CD14-positive monocyte (primary cell): Measurements from ENCODE around the gene PLXNC1. TPM values are rescaled to one million over a fixed set of nuclear protein-coding genes. Genes with fewer than 3 reads are reported as not detected.

ENCODE experiments used
- DNase-seq, 3 donors: peaks; one replicate each; pipeline ENCODE4 v3.0.0-alpha.2; 2011 to 2022
- H2AFZ ChIP-seq: 2 replicates; pipeline ENCODE4 v1.6.0; 2012; ENCODE audit warnings: mild to moderate bottlenecking, low read depth, low read length, inconsistent platforms; ENCODE audit not compliant: insufficient read depth, poor library complexity, severe bottlenecking
- H3K27ac ChIP-seq, 2 donors: 1 replicate in 1 of 2; 2 replicates in 1 of 2; pipeline ENCODE4 v1.5.1; 2012 to 2013; ENCODE audit warnings: low read length in 2 of 2, control low read depth in 1 of 2, inconsistent platforms in 1 of 2, low read depth in 1 of 2, mild to moderate bottlenecking in 1 of 2
- H3K27me3 ChIP-seq, 2 donors: one replicate each; pipeline versions ENCODE4 v1.6.0 to v1.6.1; 2011 to 2013; ENCODE audit warnings: low read length in 2 of 2; ENCODE audit not compliant: control insufficient read depth in 2 of 2, insufficient read depth in 2 of 2
- H3K36me3 ChIP-seq, 2 donors: replicated peaks in 1 of 2; 1 replicate in 1 of 2; 2 replicates in 1 of 2; pipeline versions ENCODE4 v1.5.1 to v1.6.1; 2012 to 2013; ENCODE audit warnings: low read length in 2 of 2, control low read depth in 1 of 2, inconsistent platforms in 1 of 2, mild to moderate bottlenecking in 1 of 2; ENCODE audit not compliant: insufficient read depth in 2 of 2, control insufficient read depth in 1 of 2
- H3K4me1 ChIP-seq, 2 donors: 1 replicate in 1 of 2; 2 replicates in 1 of 2; pipeline versions ENCODE4 v1.5.1 to v1.6.1; 2012 to 2013; ENCODE audit warnings: low read length in 2 of 2, control low read depth in 1 of 2, inconsistent platforms in 1 of 2, mild to moderate bottlenecking in 1 of 2, moderate library complexity in 1 of 2; ENCODE audit not compliant: insufficient read depth in 2 of 2, control insufficient read depth in 1 of 2
- H3K4me2 ChIP-seq: replicated peaks from 2 replicates; pipeline ENCODE3; 2012; ENCODE audit warnings: low read length, moderate library complexity, mild to moderate bottlenecking; ENCODE audit not compliant: poor library complexity, severe bottlenecking; ENCODE audit errors: extremely low read depth
- H3K4me3 ChIP-seq, 3 experiments: fragments of 200-600 bp in 1 of 3; sonication (generic) in 1 of 3; replicated peaks in 1 of 3; 1 replicate in 2 of 3; 2 replicates in 1 of 3; pipeline ENCODE4 v1.5.1; 2011 to 2013; ENCODE audit warnings: low read length in 3 of 3, mild to moderate bottlenecking in 3 of 3, control low read depth in 2 of 3, low read depth in 2 of 3, inconsistent platforms in 1 of 3, moderate library complexity in 1 of 3
- H3K79me2 ChIP-seq: 2 replicates; pipeline ENCODE4 v1.6.0; 2012; ENCODE audit warnings: mild to moderate bottlenecking, control low read depth, inconsistent platforms, low read length, moderate library complexity; ENCODE audit not compliant: insufficient read depth
- H3K9ac ChIP-seq: 2 replicates; pipeline ENCODE4 v1.6.0; 2017; ENCODE audit warnings: low read length, mild to moderate bottlenecking; ENCODE audit not compliant: insufficient read depth, poor library complexity, severe bottlenecking
- H3K9me3 ChIP-seq, 2 donors: replicated peaks in 1 of 2; 1 replicate in 1 of 2; 2 replicates in 1 of 2; pipeline versions ENCODE4 v1.5.1 to v1.6.1; 2012 to 2013; ENCODE audit warnings: low read length in 2 of 2, control low read depth in 1 of 2; ENCODE audit not compliant: control insufficient read depth in 1 of 2, insufficient read depth in 1 of 2
- H4K20me1 ChIP-seq: 2 replicates; pipeline ENCODE4 v1.6.0; 2012; ENCODE audit warnings: mild to moderate bottlenecking, low read length, control low read depth, moderate library complexity; ENCODE audit not compliant: insufficient read depth
- H3K27ac Mint-ChIP-seq, 7 donors: one replicate each; pipeline ENCODE4 v1.8.0; 2020; ENCODE audit warnings: mild to moderate bottlenecking in 7 of 7, mixed read lengths in 7 of 7, moderate library complexity in 6 of 7, inconsistent platforms in 2 of 7
- H3K27me3 Mint-ChIP-seq, 3 donors: one replicate each; pipeline ENCODE4 v1.8.0; 2021 to 2022; ENCODE audit warnings: low read depth in 3 of 3, mild to moderate bottlenecking in 3 of 3, mixed read lengths in 3 of 3, moderate library complexity in 3 of 3, inconsistent platforms in 1 of 3
- H3K36me3 Mint-ChIP-seq, 2 donors: one replicate each; pipeline ENCODE4 v1.8.0; 2020; ENCODE audit warnings: mixed read lengths in 2 of 2, inconsistent platforms in 1 of 2, mild to moderate bottlenecking in 1 of 2
- H3K4me1 Mint-ChIP-seq: one replicate; pipeline ENCODE4 v1.8.0; 2020; ENCODE audit warnings: mild to moderate bottlenecking, mixed read lengths
- H3K4me3 Mint-ChIP-seq, 2 donors: one replicate each; pipeline ENCODE4 v1.8.0; 2020; ENCODE audit warnings: mild to moderate bottlenecking in 2 of 2, mixed read lengths in 2 of 2, moderate library complexity in 1 of 2
- H3K9me3 Mint-ChIP-seq, 7 donors: one replicate each; pipeline ENCODE4 v1.8.0; 2020 to 2022; ENCODE audit warnings: mixed read lengths in 7 of 7, mild to moderate bottlenecking in 6 of 7, moderate library complexity in 6 of 7, inconsistent platforms in 2 of 7
- WGBS: methylation state at CpG from one replicate; pipeline ENCODE4 v1.1.5; 2013; ENCODE audit warnings: missing lambda C conversion rate; ENCODE audit not compliant: insufficient coverage; 5-methylcytosine and 5-hydroxymethylcytosine counted together
- intact Hi-C, 2 donors: fragments of 100-400 bp; cut with micrococcal nuclease; formaldehyde crosslinking; loops; one replicate each; pipeline versions ENCODE4 v1.15.0 to v1.15.1; 2023
- polyA plus RNA-seq, 3 donors: library from polyadenylated mRNA; depleted of rRNA in 1 of 3; unstranded in 2 of 3; stranded (reverse) in 1 of 3; fragments of 300-500 nt in 2 of 3; fragments of >200 nt in 1 of 3; fragmentation: Illumina TruSeq in 2 of 3; gene quantifications; 1 replicate in 2 of 3; 2 replicates in 1 of 3; pipeline ENCODE4 v1.2.3, GENCODE V29; 2012 to 2021
- TF ChIP-seq, protein P1 (sequence below): fragments of 200-600 bp; IDR thresholded peaks from one replicate; pipeline ENCODE4 v1.8.0; 2022; ENCODE audit warnings: antibody characterized with exemption, mild to moderate bottlenecking

The PLXNC1 gene
- polyA plus RNA-seq, 3 donors, result 14.3 to 35.2 (median 15.4) TPM

DNA sequence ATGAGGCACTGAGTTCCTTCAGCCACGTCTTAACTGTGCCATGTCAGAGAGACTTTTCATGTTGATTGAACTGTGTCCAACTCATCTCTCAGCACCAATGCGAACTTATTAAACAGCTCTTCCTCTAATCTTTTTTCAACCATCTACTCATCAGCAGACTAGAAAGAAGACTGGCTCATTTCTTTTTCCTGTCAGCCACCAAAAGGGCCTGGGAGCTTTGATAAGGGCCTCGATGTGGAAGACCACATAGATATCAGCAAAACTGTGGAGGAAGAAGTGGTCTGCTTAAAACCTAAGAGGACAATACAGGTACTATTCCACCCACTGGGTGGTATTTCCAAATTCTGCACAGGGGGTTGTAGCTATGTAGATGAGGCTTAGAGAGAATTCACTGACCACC is 3.6 kb upstream of the PLXNC1 start:
- TF ChIP-seq, protein P1, sequence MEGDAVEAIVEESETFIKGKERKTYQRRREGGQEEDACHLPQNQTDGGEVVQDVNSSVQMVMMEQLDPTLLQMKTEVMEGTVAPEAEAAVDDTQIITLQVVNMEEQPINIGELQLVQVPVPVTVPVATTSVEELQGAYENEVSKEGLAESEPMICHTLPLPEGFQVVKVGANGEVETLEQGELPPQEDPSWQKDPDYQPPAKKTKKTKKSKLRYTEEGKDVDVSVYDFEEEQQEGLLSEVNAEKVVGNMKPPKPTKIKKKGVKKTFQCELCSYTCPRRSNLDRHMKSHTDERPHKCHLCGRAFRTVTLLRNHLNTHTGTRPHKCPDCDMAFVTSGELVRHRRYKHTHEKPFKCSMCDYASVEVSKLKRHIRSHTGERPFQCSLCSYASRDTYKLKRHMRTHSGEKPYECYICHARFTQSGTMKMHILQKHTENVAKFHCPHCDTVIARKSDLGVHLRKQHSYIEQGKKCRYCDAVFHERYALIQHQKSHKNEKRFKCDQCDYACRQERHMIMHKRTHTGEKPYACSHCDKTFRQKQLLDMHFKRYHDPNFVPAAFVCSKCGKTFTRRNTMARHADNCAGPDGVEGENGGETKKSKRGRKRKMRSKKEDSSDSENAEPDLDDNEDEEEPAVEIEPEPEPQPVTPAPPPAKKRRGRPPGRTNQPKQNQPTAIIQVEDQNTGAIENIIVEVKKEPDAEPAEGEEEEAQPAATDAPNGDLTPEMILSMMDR, result no peak
- H3K79me2 ChIP-seq, result peaks cover 10% of the 10 kb centered on the region
- H3K4me3 ChIP-seq, result no peak overlapping the region
- H3K36me3 ChIP-seq, result no peaks in the 10 kb centered on the region
- peaks cover 22% of the 10 kb centered on the region for H3K4me1 Mint-ChIP-seq
- no peak overlapping the region for H3K9ac ChIP-seq
- no peaks in the 10 kb centered on the region for H3K27me3 ChIP-seq
- intact Hi-C loops, result loop anchor here (5.0 to 10.0 kb wide), 4 partner anchors 38 to 388 kb away; no protein-coding TSS in a partner anchor
- peaks cover 3 to 15% (median 8%) of the 10 kb centered on the region in 3 donors for H3K27me3 Mint-ChIP-seq
- no peak overlapping the region for H3K4me2 ChIP-seq
- H3K9me3 Mint-ChIP-seq, result peaks cover 0 to 7% (median 0%) of the 10 kb centered on the region in 7 donors
- H2AFZ ChIP-seq, result no peak overlapping the region
- no peak overlapping the region for H3K4me3 Mint-ChIP-seq
- peak overlapping the region in 1 of 7 donors; percentile 76 for H3K27ac Mint-ChIP-seq
- peaks cover 9 to 11% of the 10 kb centered on the region in 2 donors for H3K4me1 ChIP-seq
- peaks cover 2% of the 10 kb centered on the region for H4K20me1 ChIP-seq
- no peaks in the 10 kb centered on the region for H3K9me3 ChIP-seq
- DNase-seq, result no peak
- no peak overlapping the region for H3K27ac ChIP-seq
- WGBS, result no CpG with 5 or more reads among the region's 3 CpGs
- H3K36me3 Mint-ChIP-seq, result no peaks in the 10 kb centered on the region

GRCh38 chr12:94145191-94145983 is 3.0 kb upstream of the PLXNC1 start:
- H3K4me3 Mint-ChIP-seq, result no peak overlapping the region
- DNase-seq, result peak; percentile 16 to 50 (median 30)
- Histone ChIP-seq H3K4me1 (peaks cover 12 to 13% of the 10 kb centered on the region in 2 donors), H3K9me3 (no peaks in the 10 kb centered on the region), H3K27me3 (no peaks in the 10 kb centered on the region), H3K79me2 (peaks cover 16% of the 10 kb centered on the region), H4K20me1 (peaks cover 8% of the 10 kb centered on the region), H3K4me2 (no peak overlapping the region), H3K9ac (no peak overlapping the region), H2AFZ (no peak overlapping the region), H3K4me3 (no peak overlapping the region), H3K27ac (no peak overlapping the region), H3K36me3 (no peaks in the 10 kb centered on the region)
- TF ChIP-seq, protein P1, result peak; percentile 43
- H3K27ac Mint-ChIP-seq, result no peak overlapping the region
- H3K9me3 Mint-ChIP-seq, result peaks cover 0 to 6% (median 0%) of the 10 kb centered on the region in 7 donors
- intact Hi-C loops, result loop anchor here (5.0 to 10.0 kb wide), 4 partner anchors 37 to 387 kb away; no protein-coding TSS in a partner anchor
- peaks cover 3 to 15% (median 8%) of the 10 kb centered on the region in 3 donors for H3K27me3 Mint-ChIP-seq
- peaks cover 22% of the 10 kb centered on the region for H3K4me1 Mint-ChIP-seq
- no peaks in the 10 kb centered on the region for H3K36me3 Mint-ChIP-seq
- 27% methylated on average over 6 of the region's 12 CpGs for WGBS
